Measurements from ENCODE around the gene MED27.

- TF ChIP-seq, protein P1, sequence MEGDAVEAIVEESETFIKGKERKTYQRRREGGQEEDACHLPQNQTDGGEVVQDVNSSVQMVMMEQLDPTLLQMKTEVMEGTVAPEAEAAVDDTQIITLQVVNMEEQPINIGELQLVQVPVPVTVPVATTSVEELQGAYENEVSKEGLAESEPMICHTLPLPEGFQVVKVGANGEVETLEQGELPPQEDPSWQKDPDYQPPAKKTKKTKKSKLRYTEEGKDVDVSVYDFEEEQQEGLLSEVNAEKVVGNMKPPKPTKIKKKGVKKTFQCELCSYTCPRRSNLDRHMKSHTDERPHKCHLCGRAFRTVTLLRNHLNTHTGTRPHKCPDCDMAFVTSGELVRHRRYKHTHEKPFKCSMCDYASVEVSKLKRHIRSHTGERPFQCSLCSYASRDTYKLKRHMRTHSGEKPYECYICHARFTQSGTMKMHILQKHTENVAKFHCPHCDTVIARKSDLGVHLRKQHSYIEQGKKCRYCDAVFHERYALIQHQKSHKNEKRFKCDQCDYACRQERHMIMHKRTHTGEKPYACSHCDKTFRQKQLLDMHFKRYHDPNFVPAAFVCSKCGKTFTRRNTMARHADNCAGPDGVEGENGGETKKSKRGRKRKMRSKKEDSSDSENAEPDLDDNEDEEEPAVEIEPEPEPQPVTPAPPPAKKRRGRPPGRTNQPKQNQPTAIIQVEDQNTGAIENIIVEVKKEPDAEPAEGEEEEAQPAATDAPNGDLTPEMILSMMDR (IDR thresholded peaks at IDR 0.05): no peak
- TF ChIP-seq POLR2A (IDR thresholded peaks at IDR 0.05) (no peak), EP300 (IDR thresholded peaks at IDR 0.05) (no peak), POLR2AphosphoS5 (IDR thresholded peaks at IDR 0.05) (no peak)
These were observed 63.2 kb downstream of the MED27 start for GRCh38 chr9:132016456-132016855.
